HEK293 (cell line): ENCODE measurements around the gene GUCA2B.

Experiments used
- CTCF ChIA-PET: fragments of 350-600 bp; formaldehyde crosslinking; extraction: SDS; loops from one replicate; lab custom pipeline; 2021; ENCODE audit warnings: antibody characterized with exemption; lab: Yijun Ruan, JAX
- POLR2A ChIA-PET: fragments of 300-600 bp; formaldehyde crosslinking; extraction: SDS; loops from one replicate; lab custom pipeline; 2020; ENCODE audit warnings: antibody characterized with exemption, inconsistent platforms; lab: Yijun Ruan, JAX
- H3K27ac ChIP-seq: fragments of 200-500 bp; sonication (Bioruptor generic); 2 replicates; pipeline ENCODE4 v1.5.1; 2014; ENCODE audit warnings: low read depth, low read length, control low read depth, inconsistent platforms; ENCODE audit errors: extremely low read depth
- H3K36me3 ChIP-seq, 2 experiments: fragments of 200-500 bp in 1 of 2; sonication (Bioruptor generic) in 1 of 2; 1 replicate in 1 of 2; 2 replicates in 1 of 2; pipeline ENCODE4 v1.5.1; 2014 to 2017; ENCODE audit warnings: inconsistent platforms in 2 of 2, low read length in 2 of 2; ENCODE audit not compliant: control insufficient read depth in 2 of 2, insufficient read depth in 1 of 2
- H3K4me1 ChIP-seq: fragments of 200-500 bp; sonication (Bioruptor generic); 2 replicates; pipeline ENCODE4 v1.5.1; 2014; ENCODE audit warnings: mild to moderate bottlenecking, low read length, inconsistent platforms; ENCODE audit not compliant: control insufficient read depth, insufficient read depth
- H3K4me3 ChIP-seq: 2 replicates; pipeline ENCODE4 v1.5.1; 2011; ENCODE audit warnings: low read depth, mild to moderate bottlenecking, control low read depth, low read length, moderate library complexity
- H3K9me3 ChIP-seq: fragments of 200-500 bp; sonication (Bioruptor generic); 2 replicates; pipeline ENCODE4 v1.5.1; 2014; ENCODE audit warnings: low read depth, low read length, inconsistent platforms; ENCODE audit not compliant: control insufficient read depth, insufficient read depth
- CTCF ChIP-seq: fragments of 450-650 bp; formaldehyde crosslinking; IDR thresholded peaks from 2 replicates; pipeline ENCODE4 v1.5.1; 2016; ENCODE audit warnings: missing biosample characterization, missing genetic modification characterization
- EGR2 ChIP-seq: fragments of 450-650 bp; formaldehyde crosslinking; IDR thresholded peaks from 2 replicates; pipeline ENCODE4 v1.5.1; 2016; ENCODE audit warnings: low read depth, missing biosample characterization, missing genetic modification characterization
- GLI2 ChIP-seq: fragments of 450-650 bp; formaldehyde crosslinking; IDR thresholded peaks from 2 replicates; pipeline ENCODE4; 2017; ENCODE audit warnings: missing biosample characterization, missing genetic modification characterization, low read depth, borderline replicate concordance
- GLIS1 ChIP-seq: fragments of 450-650 bp; formaldehyde crosslinking; IDR thresholded peaks from 2 replicates; pipeline ENCODE4 v1.5.1; 2016; ENCODE audit warnings: missing biosample characterization, missing genetic modification characterization
- KLF9 ChIP-seq: fragments of 450-650 bp; formaldehyde crosslinking; IDR thresholded peaks from 2 replicates; pipeline ENCODE4 v1.5.1; 2016; ENCODE audit warnings: missing biosample characterization, missing genetic modification characterization, low read depth
- MZF1 ChIP-seq: fragments of 450-650 bp; formaldehyde crosslinking; IDR thresholded peaks from 2 replicates; pipeline ENCODE4 v1.5.1; 2017; ENCODE audit warnings: missing biosample characterization, missing genetic modification characterization, borderline replicate concordance
- SALL2 ChIP-seq: fragments of 450-650 bp; formaldehyde crosslinking; IDR thresholded peaks from 2 replicates; pipeline ENCODE4 v1.5.0; 2017; ENCODE audit warnings: missing biosample characterization, mild to moderate bottlenecking, missing genetic modification characterization, borderline replicate concordance
- ZFHX2 ChIP-seq: fragments of 450-650 bp; formaldehyde crosslinking; conservative IDR thresholded peaks from 2 replicates; pipeline ENCODE4 v1.5.1; 2016; ENCODE audit warnings: missing biosample characterization, missing genetic modification characterization
- ZNF140 ChIP-seq: fragments of 450-650 bp; formaldehyde crosslinking; IDR thresholded peaks from 2 replicates; pipeline ENCODE4 v1.5.1; 2016; ENCODE audit warnings: missing biosample characterization, missing genetic modification characterization
- ZNF174 ChIP-seq: fragments of 450-650 bp; formaldehyde crosslinking; IDR thresholded peaks from 2 replicates; pipeline ENCODE4 v1.5.0; 2017; ENCODE audit warnings: missing biosample characterization, mild to moderate bottlenecking, missing genetic modification characterization
- ZNF350 ChIP-seq: fragments of 450-650 bp; formaldehyde crosslinking; IDR thresholded peaks from 2 replicates; pipeline ENCODE4 v1.5.0; 2017; ENCODE audit warnings: missing biosample characterization, mild to moderate bottlenecking, missing genetic modification characterization
- ZNF596 ChIP-seq: fragments of 450-650 bp; IDR thresholded peaks from 2 replicates; pipeline ENCODE4 v1.5.0; 2018; ENCODE audit warnings: missing biosample characterization, mild to moderate bottlenecking, missing genetic modification characterization, moderate library complexity
- ZNF626 ChIP-seq: fragments of 450-650 bp; sonication (Bioruptor Pico); formaldehyde crosslinking; IDR thresholded peaks from 2 replicates; pipeline ENCODE4 v1.5.1; 2018; ENCODE audit warnings: missing biosample characterization, missing genetic modification characterization, inconsistent platforms
- ZSCAN16 ChIP-seq: fragments of 450-650 bp; formaldehyde crosslinking; IDR thresholded peaks from 2 replicates; pipeline ENCODE4 v1.5.1; 2016; ENCODE audit warnings: missing biosample characterization, missing genetic modification characterization
- TF ChIP-seq, protein P1 (sequence below): fragments of 450-650 bp; formaldehyde crosslinking; conservative IDR thresholded peaks from 2 replicates; pipeline ENCODE4 v1.5.1; 2016; ENCODE audit warnings: low read depth, missing biosample characterization, missing genetic modification characterization
- TF ChIP-seq, protein P2 (sequence below): fragments of 450-650 bp; formaldehyde crosslinking; IDR thresholded peaks from 2 replicates; pipeline ENCODE4 v1.5.1; 2016; ENCODE audit warnings: missing biosample characterization, missing genetic modification characterization

Gene GUCA2B

GRCh38 chr1:42143896-42144710, 9.1 kb upstream of the GUCA2B start:
- CTCF ChIA-PET, result interaction anchor here (1.7 kb wide), 1 partner anchor 30 kb away, joined by 6 read pairs; no protein-coding TSS in a partner anchor
- no peak overlapping the region for H3K4me3 ChIP-seq
- no peaks in the 10 kb centered on the region for H3K9me3 ChIP-seq

GRCh38 chr1:42144711-42145388, 8.4 kb upstream of the GUCA2B start:
- Histone ChIP-seq H3K4me1 (no peaks in the 10 kb centered on the region), H3K36me3 (no peaks in the 10 kb centered on the region), H3K9me3 (no peaks in the 10 kb centered on the region), H3K27ac (no peak overlapping the region), H3K4me3 (no peak overlapping the region)
- ChIA-PET CTCF (no interaction called here), POLR2A (no interaction called here)
- peak; percentile 39 for TF ChIP-seq CTCF
- TF ChIP-seq ZNF626 (tag by site-specific recombination), result no peak

More at GRCh38 chr1:42143896-42144710, 9.1 kb upstream of the GUCA2B start:
- POLR2A ChIA-PET, result no interaction called here
- 0 out of 2 replicates have a peak, but pooled peaks have one; percentile 22 for TF ChIP-seq MZF1 (tag by site-specific recombination)
- no peak for TF ChIP-seq ZNF626 (tag by site-specific recombination)
- no peak overlapping the region for H3K27ac ChIP-seq
- H3K4me1 ChIP-seq, result no peaks in the 10 kb centered on the region
- no peaks in the 10 kb centered on the region for H3K36me3 ChIP-seq

- POLR2A ChIA-PET, result no interaction called here
- H3K27ac ChIP-seq, result no peak overlapping the region
- no peaks in the 10 kb centered on the region for H3K4me1 ChIP-seq
- TF ChIP-seq ZNF174 (no peak), KLF9 (tag by site-specific recombination) (no peak), ZNF140 (tag by site-specific recombination) (no peak), GLIS1 (tag by site-specific recombination) (peak; percentile 63), SALL2 (tag by site-specific recombination) (no peak), MZF1 (tag by site-specific recombination) (no peak)
- TF ChIP-seq, all 188 proteins: peak for 1
- CTCF ChIA-PET, result no interaction called here
- Histone ChIP-seq H3K9me3 (no peaks in the 10 kb centered on the region), H3K4me3 (no peak overlapping the region), H3K36me3 (no peaks in the 10 kb centered on the region)
Observed at GRCh38 chr1:42145389-42145716, 7.9 kb upstream of the GUCA2B start.

DNA sequence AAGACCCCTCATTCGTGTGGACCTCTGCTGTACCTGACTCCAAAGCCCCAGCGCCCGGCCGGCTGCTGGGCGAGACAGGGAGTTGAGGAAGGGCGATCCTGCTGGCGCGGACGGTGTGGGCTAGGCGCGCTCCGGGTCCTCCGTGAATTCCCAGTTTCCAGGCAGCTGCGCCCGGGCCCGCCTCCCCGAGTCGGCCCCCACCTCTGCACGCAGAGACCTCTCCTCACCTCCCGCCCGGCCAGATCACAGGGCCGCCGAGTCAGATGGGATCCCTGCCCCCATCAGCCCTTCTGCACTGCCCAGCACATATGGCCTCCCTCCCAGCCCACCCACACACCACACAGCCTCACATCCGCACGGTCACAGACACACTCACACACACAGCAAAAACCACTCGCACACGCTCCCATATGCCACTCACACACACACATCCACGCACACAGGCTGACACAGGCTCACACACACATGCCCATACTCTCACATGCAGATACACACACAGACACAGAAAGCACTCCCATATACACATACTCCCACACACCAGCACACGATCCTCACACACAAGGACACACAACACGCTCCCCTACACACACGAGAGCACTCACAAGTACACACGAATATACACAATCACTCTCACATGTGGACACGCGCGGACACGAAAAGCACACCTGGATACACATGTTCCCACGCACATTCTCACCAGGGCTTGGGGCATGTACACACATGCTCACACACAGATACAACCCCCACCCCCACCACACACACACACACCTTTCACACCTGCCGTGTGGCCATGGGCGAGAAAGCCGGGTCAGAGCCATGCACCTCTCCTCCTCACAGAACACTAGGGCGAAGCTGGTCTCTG, 7.2 kb upstream of the GUCA2B start:
- Histone ChIP-seq H3K4me1 (no peaks in the 10 kb centered on the region), H3K4me3 (no peak overlapping the region), H3K36me3 (no peaks in the 10 kb centered on the region), H3K9me3 (no peaks in the 10 kb centered on the region), H3K27ac (no peak overlapping the region)
- POLR2A ChIA-PET, result no interaction called here
- CTCF ChIA-PET, result interaction anchor here (0.7 to 2.4 kb wide), 8 partner anchors 9 to 574 kb away, joined by 3 to 25 read pairs (median 6); no protein-coding TSS in a partner anchor
- TF ChIP-seq EGR2 (tag by site-specific recombination) (peak; percentile 52), ZNF350 (tag by site-specific recombination) (no peak), ZFHX2 (tag by site-specific recombination) (peak; percentile 63), ZSCAN16 (tag by site-specific recombination) (no peak), ZNF596 (tag by site-specific recombination) (no peak), GLI2 (no peak)
- TF ChIP-seq, protein P1, sequence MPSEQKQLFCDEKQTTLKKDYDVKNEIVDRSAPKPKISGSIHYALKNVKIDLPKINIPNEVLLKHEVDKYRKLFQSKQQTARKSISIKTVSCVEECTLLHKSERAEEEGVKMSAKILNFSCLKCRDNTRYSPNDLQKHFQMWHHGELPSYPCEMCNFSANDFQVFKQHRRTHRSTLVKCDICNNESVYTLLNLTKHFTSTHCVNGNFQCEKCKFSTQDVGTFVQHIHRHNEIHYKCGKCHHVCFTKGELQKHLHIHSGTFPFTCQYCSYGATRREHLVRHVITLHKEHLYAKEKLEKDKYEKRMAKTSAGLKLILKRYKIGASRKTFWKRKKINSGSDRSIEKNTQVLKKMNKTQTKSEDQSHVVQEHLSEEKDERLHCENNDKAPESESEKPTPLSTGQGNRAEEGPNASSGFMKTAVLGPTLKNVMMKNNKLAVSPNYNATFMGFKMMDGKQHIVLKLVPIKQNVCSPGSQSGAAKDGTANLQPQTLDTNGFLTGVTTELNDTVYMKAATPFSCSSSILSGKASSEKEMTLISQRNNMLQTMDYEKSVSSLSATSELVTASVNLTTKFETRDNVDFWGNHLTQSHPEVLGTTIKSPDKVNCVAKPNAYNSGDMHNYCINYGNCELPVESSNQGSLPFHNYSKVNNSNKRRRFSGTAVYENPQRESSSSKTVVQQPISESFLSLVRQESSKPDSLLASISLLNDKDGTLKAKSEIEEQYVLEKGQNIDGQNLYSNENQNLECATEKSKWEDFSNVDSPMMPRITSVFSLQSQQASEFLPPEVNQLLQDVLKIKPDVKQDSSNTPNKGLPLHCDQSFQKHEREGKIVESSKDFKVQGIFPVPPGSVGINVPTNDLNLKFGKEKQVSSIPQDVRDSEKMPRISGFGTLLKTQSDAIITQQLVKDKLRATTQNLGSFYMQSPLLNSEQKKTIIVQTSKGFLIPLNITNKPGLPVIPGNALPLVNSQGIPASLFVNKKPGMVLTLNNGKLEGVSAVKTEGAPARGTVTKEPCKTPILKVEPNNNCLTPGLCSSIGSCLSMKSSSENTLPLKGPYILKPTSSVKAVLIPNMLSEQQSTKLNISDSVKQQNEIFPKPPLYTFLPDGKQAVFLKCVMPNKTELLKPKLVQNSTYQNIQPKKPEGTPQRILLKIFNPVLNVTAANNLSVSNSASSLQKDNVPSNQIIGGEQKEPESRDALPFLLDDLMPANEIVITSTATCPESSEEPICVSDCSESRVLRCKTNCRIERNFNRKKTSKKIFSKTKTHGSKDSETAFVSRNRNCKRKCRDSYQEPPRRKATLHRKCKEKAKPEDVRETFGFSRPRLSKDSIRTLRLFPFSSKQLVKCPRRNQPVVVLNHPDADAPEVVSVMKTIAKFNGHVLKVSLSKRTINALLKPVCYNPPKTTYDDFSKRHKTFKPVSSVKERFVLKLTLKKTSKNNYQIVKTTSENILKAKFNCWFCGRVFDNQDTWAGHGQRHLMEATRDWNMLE (tag by site-specific recombination), result no peak
- TF ChIP-seq, protein P2, sequence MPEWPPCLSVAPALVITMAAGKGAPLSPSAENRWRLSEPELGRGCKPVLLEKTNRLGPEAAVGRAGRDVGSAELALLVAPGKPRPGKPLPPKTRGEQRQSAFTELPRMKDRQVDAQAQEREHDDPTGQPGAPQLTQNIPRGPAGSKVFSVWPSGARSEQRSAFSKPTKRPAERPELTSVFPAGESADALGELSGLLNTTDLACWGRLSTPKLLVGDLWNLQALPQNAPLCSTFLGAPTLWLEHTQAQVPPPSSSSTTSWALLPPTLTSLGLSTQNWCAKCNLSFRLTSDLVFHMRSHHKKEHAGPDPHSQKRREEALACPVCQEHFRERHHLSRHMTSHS (tag by site-specific recombination), result no peak
